ENCODE data around the gene PIK3C2A.

DNA sequence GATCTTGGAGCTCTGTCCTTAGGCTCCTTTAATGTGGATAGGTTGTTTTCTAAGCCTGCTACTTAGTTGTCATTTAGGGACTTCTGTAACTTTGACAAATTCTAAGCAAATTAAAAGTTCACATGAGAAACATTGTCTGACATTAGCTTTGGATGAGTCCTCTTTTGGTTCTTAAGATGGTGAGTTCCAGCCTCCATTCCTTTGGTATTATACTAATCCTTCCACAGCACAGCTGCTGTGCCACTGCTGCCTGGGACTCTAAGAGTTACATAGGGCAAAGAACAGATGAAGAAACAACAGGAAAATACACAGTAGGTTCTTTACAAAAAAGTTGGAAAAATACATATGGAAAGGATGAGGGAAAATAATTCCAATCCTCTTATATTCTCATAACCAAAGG, 25.3 kb upstream of the PIK3C2A start:
- TF ChIP-seq TARDBP (IDR thresholded peaks at IDR 0.05) (no peak), SUZ12 (IDR thresholded peaks at IDR 0.05) (no peak), FOXM1 (IDR thresholded peaks at IDR 0.05; ENCODE audit: borderline replicate concordance) (no peak), NFRKB (IDR thresholded peaks at IDR 0.05) (no peak), FOXA1 (IDR thresholded peaks at IDR 0.05) (no peak), L3MBTL2 (conservative IDR thresholded peaks at IDR 0.05) (no peak)

Data from HEK293T (cell line).